CD14-positive monocyte (primary cell): Measurements from ENCODE around the gene HCAR3. TPM values are rescaled to one million over a fixed set of nuclear protein-coding genes. Genes with fewer than 3 reads are reported as not detected.

ENCODE experiments used
- DNase-seq, 3 donors: peaks; one replicate each; pipeline ENCODE4 v3.0.0-alpha.2; 2011 to 2022
- H2AFZ ChIP-seq: 2 replicates; pipeline ENCODE4 v1.6.0; 2012; ENCODE audit warnings: mild to moderate bottlenecking, low read depth, low read length, inconsistent platforms; ENCODE audit not compliant: insufficient read depth, poor library complexity, severe bottlenecking
- H3K27ac ChIP-seq, 2 donors: 1 replicate in 1 of 2; 2 replicates in 1 of 2; pipeline ENCODE4 v1.5.1; 2012 to 2013; ENCODE audit warnings: low read length in 2 of 2, control low read depth in 1 of 2, inconsistent platforms in 1 of 2, low read depth in 1 of 2, mild to moderate bottlenecking in 1 of 2
- H3K27me3 ChIP-seq, 2 donors: one replicate each; pipeline versions ENCODE4 v1.6.0 to v1.6.1; 2011 to 2013; ENCODE audit warnings: low read length in 2 of 2; ENCODE audit not compliant: control insufficient read depth in 2 of 2, insufficient read depth in 2 of 2
- H3K36me3 ChIP-seq, 2 donors: replicated peaks in 1 of 2; 1 replicate in 1 of 2; 2 replicates in 1 of 2; pipeline versions ENCODE4 v1.5.1 to v1.6.1; 2012 to 2013; ENCODE audit warnings: low read length in 2 of 2, control low read depth in 1 of 2, inconsistent platforms in 1 of 2, mild to moderate bottlenecking in 1 of 2; ENCODE audit not compliant: insufficient read depth in 2 of 2, control insufficient read depth in 1 of 2
- H3K4me1 ChIP-seq, 2 donors: 1 replicate in 1 of 2; 2 replicates in 1 of 2; pipeline versions ENCODE4 v1.5.1 to v1.6.1; 2012 to 2013; ENCODE audit warnings: low read length in 2 of 2, control low read depth in 1 of 2, inconsistent platforms in 1 of 2, mild to moderate bottlenecking in 1 of 2, moderate library complexity in 1 of 2; ENCODE audit not compliant: insufficient read depth in 2 of 2, control insufficient read depth in 1 of 2
- H3K4me2 ChIP-seq: replicated peaks from 2 replicates; pipeline ENCODE3; 2012; ENCODE audit warnings: low read length, moderate library complexity, mild to moderate bottlenecking; ENCODE audit not compliant: poor library complexity, severe bottlenecking; ENCODE audit errors: extremely low read depth
- H3K4me3 ChIP-seq, 3 experiments: fragments of 200-600 bp in 1 of 3; sonication (generic) in 1 of 3; replicated peaks in 1 of 3; 1 replicate in 2 of 3; 2 replicates in 1 of 3; pipeline ENCODE4 v1.5.1; 2011 to 2013; ENCODE audit warnings: low read length in 3 of 3, mild to moderate bottlenecking in 3 of 3, control low read depth in 2 of 3, low read depth in 2 of 3, inconsistent platforms in 1 of 3, moderate library complexity in 1 of 3
- H3K79me2 ChIP-seq: 2 replicates; pipeline ENCODE4 v1.6.0; 2012; ENCODE audit warnings: mild to moderate bottlenecking, control low read depth, inconsistent platforms, low read length, moderate library complexity; ENCODE audit not compliant: insufficient read depth
- H3K9ac ChIP-seq: 2 replicates; pipeline ENCODE4 v1.6.0; 2017; ENCODE audit warnings: low read length, mild to moderate bottlenecking; ENCODE audit not compliant: insufficient read depth, poor library complexity, severe bottlenecking
- H3K9me3 ChIP-seq, 2 donors: replicated peaks in 1 of 2; 1 replicate in 1 of 2; 2 replicates in 1 of 2; pipeline versions ENCODE4 v1.5.1 to v1.6.1; 2012 to 2013; ENCODE audit warnings: low read length in 2 of 2, control low read depth in 1 of 2; ENCODE audit not compliant: control insufficient read depth in 1 of 2, insufficient read depth in 1 of 2
- H4K20me1 ChIP-seq: 2 replicates; pipeline ENCODE4 v1.6.0; 2012; ENCODE audit warnings: mild to moderate bottlenecking, low read length, control low read depth, moderate library complexity; ENCODE audit not compliant: insufficient read depth
- H3K27ac Mint-ChIP-seq, 7 donors: one replicate each; pipeline ENCODE4 v1.8.0; 2020; ENCODE audit warnings: mild to moderate bottlenecking in 7 of 7, mixed read lengths in 7 of 7, moderate library complexity in 6 of 7, inconsistent platforms in 2 of 7
- H3K27me3 Mint-ChIP-seq, 3 donors: one replicate each; pipeline ENCODE4 v1.8.0; 2021 to 2022; ENCODE audit warnings: low read depth in 3 of 3, mild to moderate bottlenecking in 3 of 3, mixed read lengths in 3 of 3, moderate library complexity in 3 of 3, inconsistent platforms in 1 of 3
- H3K36me3 Mint-ChIP-seq, 2 donors: one replicate each; pipeline ENCODE4 v1.8.0; 2020; ENCODE audit warnings: mixed read lengths in 2 of 2, inconsistent platforms in 1 of 2, mild to moderate bottlenecking in 1 of 2
- H3K4me1 Mint-ChIP-seq: one replicate; pipeline ENCODE4 v1.8.0; 2020; ENCODE audit warnings: mild to moderate bottlenecking, mixed read lengths
- H3K4me3 Mint-ChIP-seq, 2 donors: one replicate each; pipeline ENCODE4 v1.8.0; 2020; ENCODE audit warnings: mild to moderate bottlenecking in 2 of 2, mixed read lengths in 2 of 2, moderate library complexity in 1 of 2
- H3K9me3 Mint-ChIP-seq, 7 donors: one replicate each; pipeline ENCODE4 v1.8.0; 2020 to 2022; ENCODE audit warnings: mixed read lengths in 7 of 7, mild to moderate bottlenecking in 6 of 7, moderate library complexity in 6 of 7, inconsistent platforms in 2 of 7
- CTCF ChIP-seq: fragments of 200-600 bp; IDR thresholded peaks from one replicate; pipeline ENCODE4 v1.8.0; 2022; ENCODE audit warnings: antibody characterized with exemption, mild to moderate bottlenecking
- WGBS: methylation state at CpG from one replicate; pipeline ENCODE4 v1.1.5; 2013; ENCODE audit warnings: missing lambda C conversion rate; ENCODE audit not compliant: insufficient coverage; 5-methylcytosine and 5-hydroxymethylcytosine counted together
- intact Hi-C, 2 donors: fragments of 100-400 bp; cut with micrococcal nuclease; formaldehyde crosslinking; loops; one replicate each; pipeline versions ENCODE4 v1.15.0 to v1.15.1; 2023
- polyA plus RNA-seq, 3 donors: library from polyadenylated mRNA; depleted of rRNA in 1 of 3; unstranded in 2 of 3; stranded (reverse) in 1 of 3; fragments of 300-500 nt in 2 of 3; fragments of >200 nt in 1 of 3; fragmentation: Illumina TruSeq in 2 of 3; gene quantifications; 1 replicate in 2 of 3; 2 replicates in 1 of 3; pipeline ENCODE4 v1.2.3, GENCODE V29; 2012 to 2021

Gene HCAR3
- polyA plus RNA-seq, 3 donors, result 14.4 to 65.3 (median 23.7) TPM

- DNase-seq, result no peak
- Histone ChIP-seq H3K4me1 (peaks cover 11 to 15% of the 10 kb centered on the region in 2 donors), H3K27ac (no peak overlapping the region), H3K36me3 (no peaks in the 10 kb centered on the region), H3K9me3 (no peaks in the 10 kb centered on the region), H3K79me2 (no peaks in the 10 kb centered on the region), H3K4me2 (no peak overlapping the region), H4K20me1 (no peaks in the 10 kb centered on the region), H2AFZ (no peak overlapping the region), H3K27me3 (no peaks in the 10 kb centered on the region), H3K9ac (no peak overlapping the region), H3K4me3 (no peak overlapping the region)
- peaks cover 3 to 6% (median 3%) of the 10 kb centered on the region in 3 donors for H3K27me3 Mint-ChIP-seq
- no CpG with 5 or more reads among the region's 7 CpGs for WGBS
- peaks cover 11% of the 10 kb centered on the region for H3K4me1 Mint-ChIP-seq
- no peaks in the 10 kb centered on the region for H3K36me3 Mint-ChIP-seq
- intact Hi-C loops, result loop anchor here in 1 of 2 donors (10.0 kb wide), 1 partner anchor 54 kb away; no protein-coding TSS in a partner anchor
- no peak for TF ChIP-seq CTCF
- H3K9me3 Mint-ChIP-seq, result peaks cover 0 to 13% (median 2%) of the 10 kb centered on the region in 7 donors
- no peak overlapping the region for H3K4me3 Mint-ChIP-seq
- H3K27ac Mint-ChIP-seq, result no peak overlapping the region
Observed at GRCh38 chr12:122738571-122738970, 22.0 kb upstream of the HCAR3 start.

- H4K20me1 ChIP-seq, result no peaks in the 10 kb centered on the region
- 97% methylated on average over 3 of the region's 4 CpGs for WGBS
- Mint-ChIP-seq H3K4me1 (peaks cover 29% of the 10 kb centered on the region), H3K9me3 (peaks cover 0 to 17% (median 0%) of the 10 kb centered on the region in 7 donors), H3K36me3 (peaks cover 0 to 3% of the 10 kb centered on the region in 2 donors), H3K4me3 (peak overlapping the region in 1 of 2 donors; percentile 62), H3K27ac (peak overlapping the region in 5 of 7 donors; percentile 37 to 77 (median 61)), H3K27me3 (peaks cover 7 to 13% (median 12%) of the 10 kb centered on the region in 3 donors)
- H2AFZ ChIP-seq, result no peak overlapping the region
- no peaks in the 10 kb centered on the region for H3K9me3 ChIP-seq
- no peak for DNase-seq
- no peak overlapping the region for H3K27ac ChIP-seq
- H3K36me3 ChIP-seq, result no peaks in the 10 kb centered on the region
- H3K27me3 ChIP-seq, result peaks cover 0 to 5% of the 10 kb centered on the region in 2 donors
- no peak overlapping the region for H3K9ac ChIP-seq
- TF ChIP-seq CTCF, result no peak
- intact Hi-C loops, result loop anchor here in 1 of 2 donors (10.0 kb wide), 1 partner anchor 48 kb away; no protein-coding TSS in a partner anchor
- peak overlapping the region; percentile 39 for H3K4me2 ChIP-seq
- H3K79me2 ChIP-seq, result no peaks in the 10 kb centered on the region
- H3K4me3 ChIP-seq, result peak overlapping the region in 1 of 3 experiments; percentile 1
- peaks cover 15 to 28% of the 10 kb centered on the region in 2 donors for H3K4me1 ChIP-seq
Observed at GRCh38 chr12:122732611-122733010, 16.0 kb upstream of the HCAR3 start.
